Measurements from ENCODE around the gene DDOST.

DDOST gene

DNA sequence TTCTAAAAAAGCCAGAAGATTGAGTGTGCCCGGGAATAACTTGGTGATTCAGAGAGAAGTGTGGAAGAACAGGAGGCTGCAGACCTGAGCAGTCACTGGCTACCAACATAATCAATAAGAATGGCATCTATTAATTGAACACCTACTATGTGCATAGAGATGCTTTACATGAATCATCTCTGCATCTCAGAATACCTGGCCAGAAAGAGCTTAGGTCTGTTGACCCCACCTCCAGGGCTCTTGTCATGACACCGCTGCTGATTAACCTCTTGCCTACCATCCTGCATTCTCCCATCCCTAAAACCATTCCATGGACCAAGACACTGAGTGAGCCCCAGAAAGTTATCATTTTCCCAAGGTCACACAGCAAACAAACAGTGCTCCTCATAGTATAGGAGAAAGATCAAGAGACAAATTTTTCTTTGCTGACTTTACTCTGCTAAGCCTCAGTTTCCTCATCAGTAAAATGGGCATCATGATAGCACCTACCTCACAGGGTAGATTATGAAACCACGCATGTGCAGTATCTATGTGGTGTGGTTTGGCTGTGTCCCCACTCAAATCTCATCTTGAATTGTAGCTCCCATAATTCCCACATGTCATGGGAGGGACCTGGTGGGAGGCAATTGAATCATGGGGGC, 44.2 kb downstream of the DDOST start:
- TF ChIP-seq, protein P1, sequence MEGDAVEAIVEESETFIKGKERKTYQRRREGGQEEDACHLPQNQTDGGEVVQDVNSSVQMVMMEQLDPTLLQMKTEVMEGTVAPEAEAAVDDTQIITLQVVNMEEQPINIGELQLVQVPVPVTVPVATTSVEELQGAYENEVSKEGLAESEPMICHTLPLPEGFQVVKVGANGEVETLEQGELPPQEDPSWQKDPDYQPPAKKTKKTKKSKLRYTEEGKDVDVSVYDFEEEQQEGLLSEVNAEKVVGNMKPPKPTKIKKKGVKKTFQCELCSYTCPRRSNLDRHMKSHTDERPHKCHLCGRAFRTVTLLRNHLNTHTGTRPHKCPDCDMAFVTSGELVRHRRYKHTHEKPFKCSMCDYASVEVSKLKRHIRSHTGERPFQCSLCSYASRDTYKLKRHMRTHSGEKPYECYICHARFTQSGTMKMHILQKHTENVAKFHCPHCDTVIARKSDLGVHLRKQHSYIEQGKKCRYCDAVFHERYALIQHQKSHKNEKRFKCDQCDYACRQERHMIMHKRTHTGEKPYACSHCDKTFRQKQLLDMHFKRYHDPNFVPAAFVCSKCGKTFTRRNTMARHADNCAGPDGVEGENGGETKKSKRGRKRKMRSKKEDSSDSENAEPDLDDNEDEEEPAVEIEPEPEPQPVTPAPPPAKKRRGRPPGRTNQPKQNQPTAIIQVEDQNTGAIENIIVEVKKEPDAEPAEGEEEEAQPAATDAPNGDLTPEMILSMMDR (conservative IDR thresholded peaks at IDR 0.05; ENCODE audit: low read depth): no peak
- ChIA-PET CTCF (no interaction called here), POLR2A (ENCODE audit: low non-redundant PET) (no interaction called here)
- no peak for DNase-seq (ENCODE audit: low spot score)
- H3K27ac ChIP-seq: no peak overlapping the region

DNA sequence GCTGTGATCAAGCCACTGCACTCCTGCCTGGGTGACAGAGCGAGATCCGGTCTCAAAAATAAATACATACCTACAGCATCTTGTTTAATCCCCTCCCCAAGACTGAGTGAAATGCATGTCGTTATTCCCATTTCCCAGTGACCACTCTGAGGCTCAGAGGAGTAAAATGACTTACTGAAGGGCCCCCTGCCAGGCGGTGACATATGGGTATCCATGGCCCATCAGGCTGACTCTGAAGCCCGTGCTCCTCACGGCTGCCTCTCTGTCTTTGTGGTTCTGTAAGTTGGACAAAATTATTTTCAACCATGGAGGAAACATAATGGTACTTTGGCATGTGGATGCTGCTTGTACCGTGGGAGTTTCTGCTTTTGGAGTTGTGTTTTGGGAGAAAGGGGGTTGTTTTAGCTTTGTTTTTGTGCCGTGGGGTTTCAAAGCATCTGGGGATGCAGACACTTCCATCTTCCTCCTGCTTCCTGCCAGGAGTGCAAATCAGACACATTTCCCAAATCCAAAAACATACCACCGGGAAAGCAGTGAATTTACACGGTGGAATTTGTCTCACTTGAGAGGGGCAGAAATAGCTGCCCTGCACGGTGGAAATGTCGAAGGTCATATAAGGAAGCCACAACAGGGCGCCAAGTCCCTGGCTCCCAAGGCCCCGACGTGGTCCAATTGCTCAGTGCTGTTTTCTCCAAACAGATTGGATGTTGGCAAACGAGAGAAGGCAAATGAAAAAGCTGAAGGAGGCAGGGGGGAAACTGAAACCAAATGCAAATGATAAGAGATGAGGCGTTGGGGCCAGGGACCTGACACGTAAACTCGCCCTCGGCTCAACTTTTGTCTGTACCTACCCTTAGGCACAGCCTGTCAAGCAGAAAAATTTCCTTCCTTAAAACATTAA, 45.0 kb downstream of the DDOST start:
- TF ChIP-seq, protein P1 (conservative IDR thresholded peaks at IDR 0.05; ENCODE audit: low read depth): no peak
- no peak overlapping the region; the same call in 1 of the 2 replicates for H3K27ac ChIP-seq
- DNase-seq (ENCODE audit: low spot score): no peak
- ChIA-PET POLR2A (ENCODE audit: low non-redundant PET) (no interaction called here), CTCF (no interaction called here)

DNA sequence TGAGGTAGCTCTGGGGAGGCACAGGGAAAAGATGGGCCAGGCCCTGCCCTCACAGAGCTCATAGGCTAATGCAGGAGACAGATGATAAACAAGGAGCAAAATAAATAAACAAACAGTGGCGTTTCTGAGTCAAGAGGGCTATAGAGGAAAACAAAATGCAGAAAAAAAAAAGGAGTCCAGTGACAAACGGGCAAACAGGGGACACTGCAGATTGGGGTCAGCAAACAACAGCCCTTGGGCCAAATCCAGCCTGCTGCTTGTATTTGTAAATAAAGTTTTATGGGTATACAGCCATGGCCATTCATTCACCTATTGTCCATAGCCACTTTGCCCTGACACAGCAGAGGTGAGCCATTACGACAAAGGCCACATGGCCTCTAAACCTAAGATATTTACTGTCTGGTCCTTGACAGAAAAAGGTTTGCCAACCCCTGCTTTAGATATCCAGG, 47.0 kb downstream of the DDOST start:
- TF ChIP-seq, protein P1 (conservative IDR thresholded peaks at IDR 0.05; ENCODE audit: low read depth): no peak
- ChIA-PET POLR2A (ENCODE audit: low non-redundant PET) (no interaction called here), CTCF (interaction anchor here (0.6 to 0.7 kb wide), 2 partner anchors 59 to 90 kb away, joined by 5 read pairs; no protein-coding TSS in a partner anchor)
- peak overlapping the region; percentile 85 for H3K27ac ChIP-seq
- DNase-seq (ENCODE audit: low spot score): no peak

DNA sequence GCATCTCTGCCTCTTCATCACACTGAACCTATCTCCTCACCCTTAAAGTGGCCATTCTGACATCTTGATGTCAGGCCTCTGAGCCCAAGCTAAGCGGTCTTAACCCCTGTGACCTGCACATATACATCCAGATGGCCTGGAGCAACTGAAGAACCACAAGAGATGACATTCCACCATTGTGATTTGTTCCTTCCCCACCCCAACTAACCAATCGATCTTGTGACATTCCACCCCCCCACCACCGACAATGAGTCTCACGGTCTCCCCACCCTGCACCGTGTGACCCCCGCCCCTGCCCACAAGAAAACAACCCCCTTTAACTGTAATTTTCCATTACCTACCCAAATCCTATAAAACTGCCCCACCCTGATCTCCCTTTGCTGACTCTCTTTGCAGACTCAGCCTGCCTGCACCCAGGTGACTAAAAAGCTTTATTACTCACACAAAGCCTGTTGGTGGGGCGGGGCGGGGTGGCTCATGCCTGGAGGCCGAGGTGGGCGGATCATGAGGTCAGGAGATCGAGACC, 48.9 kb downstream of the DDOST start:
- peak overlapping the region; percentile 85 for H3K27ac ChIP-seq
- DNase-seq (ENCODE audit: low spot score): no peak
- ChIA-PET CTCF (interaction anchor here (0.7 kb wide), 1 partner anchor 18 kb away, joined by 7 read pairs; no protein-coding TSS in a partner anchor), POLR2A (ENCODE audit: low non-redundant PET) (interaction anchor here (0.6 kb wide), 1 partner anchor 11 kb away, joined by 7 read pairs; no protein-coding TSS in a partner anchor)
- TF ChIP-seq, protein P1 (conservative IDR thresholded peaks at IDR 0.05; ENCODE audit: low read depth): no peak

DNA sequence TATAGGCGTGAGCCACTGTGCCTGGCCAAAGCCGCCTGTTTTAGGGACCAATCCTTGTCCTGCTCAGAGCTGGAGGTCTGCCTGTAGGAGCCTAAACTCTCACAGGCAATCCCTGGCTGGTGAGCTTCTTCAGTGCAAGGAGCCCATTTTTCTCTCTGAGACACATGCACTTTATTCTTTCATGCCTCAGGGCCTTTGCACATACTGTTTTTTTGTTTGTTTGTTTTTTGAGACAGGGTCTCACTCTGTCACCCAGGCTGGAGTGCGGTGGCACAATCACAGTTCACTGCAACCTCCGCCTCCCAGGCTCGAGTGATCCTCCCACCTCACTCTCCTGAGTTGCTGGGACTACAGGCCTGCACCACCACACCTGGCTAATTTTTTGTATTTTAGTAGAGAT, 49.5 kb downstream of the DDOST start:
- DNase-seq (ENCODE audit: low spot score): no peak
- POLR2A ChIA-PET (ENCODE audit: low non-redundant PET): no interaction called here
- TF ChIP-seq, protein P1 (conservative IDR thresholded peaks at IDR 0.05; ENCODE audit: low read depth): no peak
- CTCF ChIA-PET: no interaction called here
- peak overlapping the region; percentile 85 for H3K27ac ChIP-seq

DNA sequence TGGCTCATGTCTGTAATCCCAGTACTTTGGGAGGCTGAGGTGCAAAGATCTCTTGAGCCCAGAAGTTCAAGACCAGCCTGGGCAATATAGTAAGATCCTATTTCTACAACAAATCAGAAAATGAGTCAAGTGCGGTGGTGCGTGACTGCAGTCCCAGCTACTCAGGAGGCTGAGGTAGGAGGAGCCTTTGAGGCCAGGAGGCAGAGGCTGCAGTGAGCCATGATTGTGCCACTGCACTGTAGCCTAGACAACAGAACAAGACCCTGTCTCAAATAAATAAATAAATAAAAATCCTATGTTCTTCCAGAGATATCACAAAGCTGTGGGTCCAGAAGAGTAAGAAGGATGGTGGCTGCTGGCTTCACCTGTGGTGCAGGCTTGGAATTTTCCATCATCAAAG, 50.2 kb downstream of the DDOST start:
- ChIA-PET CTCF (interaction anchor here (0.6 kb wide), 1 partner anchor 352 kb away, joined by 3 read pairs; no protein-coding TSS in a partner anchor), POLR2A (ENCODE audit: low non-redundant PET) (no interaction called here)
- no peak for DNase-seq (ENCODE audit: low spot score)
- peak overlapping the region; percentile 85; the same call in 1 of the 2 replicates for H3K27ac ChIP-seq
- TF ChIP-seq, protein P1 (conservative IDR thresholded peaks at IDR 0.05; ENCODE audit: low read depth): no peak
